ENCODE data around the gene FXYD2. TPM values are rescaled to one million over a fixed set of nuclear protein-coding genes. Genes with fewer than 3 reads are reported as not detected.
A peak's percentile ranks its signal among the peaks of the same experiment; 100 is the strongest.
"Not testable (repeated sequence)": the region's sequence is repeated elsewhere in the genome, so short reads cannot be mapped to it uniquely, and the experiment has no call there.

The FXYD2 gene
- not detected in 2 replicates for total RNA-seq (2014; rRNA removed; shearing (Covaris generic))
- not detected in 2 replicates for polyA plus RNA-seq (2015; cell fraction: cytosol; rRNA removed)
- not detected in 2 replicates for polyA plus RNA-seq (2015; cell fraction: nucleus; rRNA removed)

DNA sequence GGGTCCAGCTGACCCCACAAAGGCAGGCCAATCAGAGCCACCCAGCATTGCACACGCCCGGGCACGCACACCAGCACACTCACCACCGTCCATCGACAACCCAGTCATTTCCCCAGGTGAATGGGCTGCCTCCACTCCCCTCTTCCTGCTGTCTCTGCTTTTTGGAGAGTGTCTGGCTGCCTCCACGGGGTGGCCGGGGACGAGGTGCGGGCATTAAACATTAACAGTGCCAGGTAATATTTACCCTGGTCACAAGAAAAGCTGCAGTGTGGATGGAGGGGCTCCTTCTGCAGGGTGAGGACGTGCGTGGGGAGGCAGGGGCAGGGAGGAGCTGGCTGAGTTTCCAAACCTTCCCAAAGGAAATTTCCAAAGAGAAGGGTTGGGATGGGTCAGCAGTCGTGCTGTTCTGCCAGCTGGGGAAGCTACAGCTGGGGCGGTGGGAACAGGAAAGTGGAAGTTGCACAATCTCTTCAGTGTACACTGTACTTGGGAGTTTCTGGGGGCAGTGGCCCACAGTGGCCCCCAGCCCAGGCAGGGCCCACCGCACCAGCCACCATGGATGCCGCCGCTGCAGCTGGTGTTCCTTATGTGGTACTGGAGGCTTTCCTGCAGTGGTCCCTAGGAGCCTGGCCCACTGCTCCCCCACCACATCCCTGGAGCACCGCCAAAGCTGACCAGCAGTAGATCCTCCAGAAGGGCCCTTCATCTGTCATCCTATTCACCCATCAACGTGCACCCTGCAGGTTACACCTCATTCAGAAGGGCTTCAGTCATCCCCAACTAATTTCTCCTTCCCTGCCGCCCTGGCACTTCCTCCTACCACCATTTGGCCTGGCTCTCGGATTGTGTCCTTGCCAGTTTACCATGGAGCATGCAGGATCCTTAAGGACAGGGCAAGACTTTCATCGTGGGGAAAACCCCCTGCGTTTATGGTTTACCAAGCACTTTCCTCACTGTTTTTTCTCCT, at the start of gene FXYD2:
FXYD2 (minus strand) TSS at position 174 of the 967 bp plus-strand sequence; CDS start at position 108, 66 bp downstream.
- DNase-seq (ENCODE audit: low read depth) = no peak

DNA sequence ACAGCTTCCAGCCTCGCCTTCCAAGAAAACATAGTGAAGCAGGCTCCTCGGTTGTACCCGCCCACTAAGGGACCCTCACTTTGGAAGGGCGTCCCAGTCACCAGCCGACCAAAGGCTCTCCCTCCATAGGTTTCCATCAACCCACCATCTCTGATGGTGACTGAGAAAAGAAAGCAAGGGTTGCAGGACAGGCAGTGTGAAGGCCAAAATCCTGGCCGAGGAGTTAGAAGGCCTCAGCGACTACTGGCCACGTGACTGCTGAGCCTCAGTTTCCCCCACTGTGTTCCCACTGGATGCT, 49.2 kb upstream of the FXYD2 start:
- DNase-seq (ENCODE audit: low read depth) = no peak

DNA sequence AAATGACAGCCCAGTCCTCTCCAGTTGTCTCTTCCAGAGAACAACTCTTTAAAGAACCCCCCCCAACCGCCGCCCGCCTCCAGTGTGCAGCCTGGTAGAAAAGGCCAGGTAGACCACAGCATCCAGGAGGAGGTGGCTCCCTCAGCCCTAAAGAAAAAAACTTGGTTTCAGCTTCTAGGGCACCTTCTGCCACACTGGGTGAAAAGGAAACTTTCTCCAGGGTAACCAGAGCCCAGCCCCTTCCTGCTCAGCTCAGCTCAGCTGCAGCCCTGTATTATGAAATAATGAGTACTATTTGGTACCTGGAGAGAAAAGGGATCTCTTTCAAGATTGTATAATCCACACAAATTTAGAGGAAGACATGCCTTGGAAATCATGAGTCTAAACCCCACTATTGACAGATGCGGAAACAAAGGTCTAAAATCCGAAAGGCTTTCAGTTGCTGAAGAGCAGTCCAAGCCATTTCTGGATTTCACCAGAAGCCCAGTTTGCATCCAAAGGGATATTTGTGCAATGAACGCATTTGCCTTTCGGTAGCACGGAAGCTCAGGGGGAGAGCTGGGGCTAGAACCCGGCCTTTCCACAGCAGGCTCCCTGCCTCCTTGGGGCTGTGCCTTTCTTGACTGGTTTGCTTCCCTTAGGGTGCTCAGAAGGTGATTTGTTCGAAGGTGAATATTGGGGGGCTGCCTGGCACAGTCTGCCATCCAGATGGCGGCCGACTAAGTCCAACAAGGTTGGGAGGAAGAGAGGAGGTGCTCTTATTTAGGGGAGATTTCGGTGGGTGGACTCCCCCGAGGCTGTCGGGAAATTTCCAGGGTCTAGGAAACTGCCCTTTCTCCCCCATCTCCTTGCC, 48.7 kb upstream of the FXYD2 start:
- no peak for DNase-seq (ENCODE audit: low read depth)

DNA sequence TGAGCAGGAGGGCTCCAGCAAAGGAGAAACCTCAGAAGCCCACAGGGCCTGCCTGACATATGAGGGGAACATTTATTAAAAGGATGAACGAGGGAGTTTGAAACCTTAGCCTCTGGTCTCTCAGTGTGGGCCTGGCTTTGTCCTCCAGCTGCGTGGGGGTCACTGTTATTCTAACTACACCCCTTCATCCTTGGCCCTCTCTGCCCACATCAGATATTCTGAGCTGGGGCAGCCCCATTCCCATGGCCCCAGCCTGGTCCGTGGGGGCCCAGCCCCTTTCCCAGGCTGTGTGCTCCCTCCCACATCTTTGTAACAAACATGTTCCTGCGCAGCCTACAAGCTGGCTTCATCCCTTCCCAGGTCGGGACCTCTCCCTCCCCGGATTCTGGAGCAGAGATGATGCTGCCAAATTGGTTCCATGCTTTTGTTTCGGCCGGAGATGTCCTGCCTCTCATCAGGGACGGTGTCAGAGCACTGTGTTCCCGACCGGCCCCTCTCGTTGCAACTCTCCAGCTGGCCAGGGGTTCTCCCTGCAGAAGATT, 47.9 kb upstream of the FXYD2 start:
- DNase-seq (ENCODE audit: low read depth) = no peak

DNA sequence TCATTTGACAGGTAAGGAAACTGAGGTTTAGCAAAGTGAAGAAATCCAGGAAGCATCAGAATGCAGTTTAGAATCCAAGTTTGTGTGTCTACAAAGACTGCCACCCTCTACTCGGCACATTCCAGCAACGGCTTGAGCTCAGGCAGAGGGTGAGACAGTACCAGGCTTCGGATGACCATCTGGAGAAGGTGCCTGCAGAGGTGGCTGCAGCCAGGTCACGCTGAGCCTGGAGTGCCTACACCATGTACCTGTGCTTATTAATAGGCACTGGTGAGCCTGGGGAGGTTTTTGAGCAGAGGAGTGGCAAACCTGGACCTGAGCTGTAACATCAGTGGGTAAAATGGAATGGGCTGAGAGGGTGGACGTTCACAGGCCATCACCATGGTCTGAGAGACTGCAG, 47.2 kb upstream of the FXYD2 start:
- DNase-seq (ENCODE audit: low read depth) = no peak

DNA sequence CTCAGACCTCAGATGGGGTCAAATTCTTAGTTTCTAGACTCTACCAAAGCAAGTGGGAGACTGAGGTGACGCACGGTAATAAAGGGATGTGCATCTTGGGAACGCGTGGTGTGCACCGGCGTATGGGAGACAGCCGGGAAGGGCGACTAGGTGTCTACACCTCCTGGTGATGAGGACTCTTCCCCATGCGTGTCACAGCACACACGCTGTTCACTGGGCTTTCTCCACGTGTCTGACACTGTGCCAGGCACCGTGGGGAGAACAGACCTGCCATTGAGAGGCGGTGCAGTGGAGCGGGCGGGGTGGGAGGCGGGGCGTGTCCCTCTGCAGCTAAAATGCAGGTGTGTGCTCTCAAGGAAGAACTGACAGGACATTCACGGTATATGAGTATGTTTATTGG, 46.6 kb upstream of the FXYD2 start:
- DNase-seq (ENCODE audit: low read depth) = no peak

DNA sequence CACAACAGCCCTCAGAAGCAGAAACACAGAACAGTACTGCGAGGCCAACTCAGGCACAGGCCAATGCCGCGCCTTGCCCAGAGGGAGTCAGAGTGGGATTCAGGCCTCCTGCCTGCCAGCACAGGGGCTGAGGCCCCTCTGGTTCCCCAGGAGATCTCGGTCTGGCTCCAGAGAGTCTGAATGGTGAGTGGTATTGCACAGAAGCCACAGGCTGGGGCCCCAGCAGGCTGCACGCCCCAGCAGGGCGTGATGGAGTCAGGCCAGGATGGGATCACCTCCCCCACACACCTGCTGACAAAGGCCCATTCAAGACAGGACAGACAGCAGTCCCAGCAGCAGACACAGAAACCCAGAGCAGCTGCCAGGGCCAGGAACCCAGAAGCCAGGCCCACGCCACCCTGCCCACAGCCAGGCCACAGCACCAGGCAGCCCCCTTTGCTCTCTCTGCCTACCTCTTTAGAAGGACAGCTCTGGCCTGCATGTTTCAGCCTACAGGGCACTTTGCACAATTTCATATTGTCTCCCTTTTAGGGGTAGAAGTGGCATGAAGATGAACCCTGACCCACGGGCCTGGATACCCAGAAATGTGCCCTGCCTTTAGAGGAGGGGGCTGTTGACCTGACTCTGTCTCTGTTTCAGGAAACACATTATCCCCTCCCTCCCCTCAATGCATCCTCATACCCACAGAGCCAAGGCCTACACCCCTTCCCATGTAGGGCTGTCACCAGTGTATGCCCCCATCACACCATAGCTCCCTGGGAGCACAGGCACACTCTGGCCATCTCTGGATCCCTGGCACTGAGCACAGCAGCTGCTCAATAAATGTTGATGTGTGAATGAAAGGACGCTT, 45.8 kb upstream of the FXYD2 start:
- DNase-seq (ENCODE audit: low read depth) = no peak

DNA sequence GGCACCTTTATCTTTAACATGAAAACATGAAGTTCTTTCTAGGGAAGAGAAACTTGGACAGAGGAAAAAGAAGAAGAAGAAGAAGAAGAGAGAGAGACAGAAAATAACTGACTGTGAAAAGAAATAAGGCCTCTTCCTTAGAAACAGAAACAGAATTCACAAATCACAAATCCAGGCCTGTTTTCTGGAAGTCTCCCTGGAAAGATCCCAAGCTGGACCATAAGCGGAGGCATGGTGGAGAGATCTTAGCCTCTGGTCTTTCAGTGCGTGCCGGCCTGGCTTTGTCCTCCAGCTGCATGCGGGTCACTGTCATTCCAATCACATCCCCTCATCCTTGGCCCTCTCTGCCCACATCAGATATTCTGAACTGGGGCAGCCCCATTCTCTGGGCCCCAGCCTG, 45.1 kb upstream of the FXYD2 start:
- DNase-seq (ENCODE audit: low read depth) = no peak

DNA sequence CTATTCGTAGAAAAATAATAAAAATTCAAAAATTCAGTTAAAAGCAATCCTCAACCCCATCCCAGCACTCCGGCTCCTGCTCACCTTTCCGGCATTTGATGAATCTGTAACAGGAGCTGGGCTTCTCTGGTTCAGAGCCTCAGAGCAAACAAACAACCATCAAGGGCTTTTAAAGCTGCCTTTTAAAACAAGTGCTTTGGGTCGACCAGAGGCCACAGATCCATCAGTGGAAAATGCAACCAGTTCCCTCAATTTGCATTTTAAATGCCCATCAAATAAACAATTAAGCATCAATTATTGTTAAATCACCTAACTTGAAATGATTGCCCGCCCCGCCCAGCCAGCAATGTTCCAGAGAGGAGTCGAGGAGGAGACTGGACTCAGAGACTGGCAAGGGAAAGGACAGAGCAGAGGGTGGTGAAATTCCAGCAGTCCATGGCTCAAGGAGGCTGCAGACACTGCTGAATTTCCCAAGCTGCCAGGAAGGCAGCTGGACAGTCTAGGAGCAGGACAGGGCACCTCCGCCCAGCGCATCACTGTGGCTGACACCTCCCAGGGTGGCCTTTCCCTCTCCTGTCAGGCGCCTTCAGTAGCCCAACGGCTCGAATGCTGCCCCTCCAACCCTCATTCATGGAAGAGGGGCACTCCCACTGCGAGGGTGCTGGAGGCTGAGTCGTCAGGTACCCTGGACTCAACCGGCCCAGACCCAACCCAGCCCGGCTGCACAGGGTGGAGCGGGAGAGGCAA, 44.4 kb upstream of the FXYD2 start:
- DNase-seq (ENCODE audit: low read depth) = no peak

DNA sequence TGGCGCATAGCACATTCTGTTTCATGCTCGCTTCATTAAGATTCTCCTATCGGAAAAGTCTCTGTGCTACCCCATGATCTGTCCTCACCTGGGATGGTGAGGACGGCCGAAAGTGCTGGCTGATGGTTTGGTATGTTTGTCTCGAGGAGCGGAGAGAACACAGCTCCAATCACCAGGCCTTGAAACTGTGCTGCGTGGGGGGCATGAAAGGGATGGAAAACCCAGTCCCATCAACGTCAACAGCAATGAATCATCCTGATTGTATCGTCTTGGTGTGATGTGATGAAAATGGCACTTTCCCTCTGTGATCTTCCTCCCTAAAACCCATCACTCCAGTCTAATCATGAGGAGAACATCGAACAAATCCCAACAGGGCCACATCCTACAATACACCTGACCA, 43.5 kb upstream of the FXYD2 start:
- DNase-seq (ENCODE audit: low read depth) = no peak

DNA sequence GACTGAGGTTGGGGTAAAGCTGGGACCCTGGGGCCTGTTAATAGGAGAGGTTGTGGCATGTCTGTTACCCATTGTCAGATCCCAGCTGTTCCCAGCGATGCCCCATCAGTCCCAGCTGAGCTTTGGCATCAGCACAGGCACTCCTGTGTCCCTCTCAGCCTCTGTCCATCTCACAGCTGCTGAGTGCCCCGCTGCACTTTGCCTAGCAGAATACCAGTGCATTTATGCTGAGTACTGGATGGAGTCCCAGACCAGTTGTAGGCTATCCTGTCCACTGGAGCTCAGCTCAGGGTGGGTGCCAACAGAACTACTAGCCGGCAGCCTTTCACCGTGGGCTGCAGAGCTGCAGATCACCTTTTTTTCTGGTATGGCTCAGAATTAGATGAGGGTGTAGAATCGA, 42.0 kb upstream of the FXYD2 start:
- DNase-seq (ENCODE audit: low read depth) = no peak

DNA sequence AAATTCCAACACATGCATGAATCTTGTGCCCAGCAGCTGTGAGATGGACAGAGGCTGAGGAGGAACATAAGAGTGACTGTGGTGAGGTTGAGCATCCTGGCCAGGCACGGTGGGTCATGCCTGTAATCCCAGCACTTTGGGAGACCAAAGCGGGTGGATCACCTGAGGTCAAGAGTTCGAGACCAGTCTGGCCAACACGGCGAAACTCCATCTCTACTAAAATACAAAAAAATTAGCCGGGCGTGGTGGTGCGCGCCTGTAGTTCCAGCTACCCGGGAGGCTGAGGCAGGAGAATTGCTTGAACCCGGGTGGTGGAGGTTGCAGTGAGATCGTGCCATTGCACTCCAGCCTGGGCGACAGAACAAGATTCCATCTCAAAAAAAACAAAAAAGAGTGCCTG, 41.0 kb upstream of the FXYD2 start:
- DNase-seq (ENCODE audit: low read depth) = not testable (repeated sequence)

DNA sequence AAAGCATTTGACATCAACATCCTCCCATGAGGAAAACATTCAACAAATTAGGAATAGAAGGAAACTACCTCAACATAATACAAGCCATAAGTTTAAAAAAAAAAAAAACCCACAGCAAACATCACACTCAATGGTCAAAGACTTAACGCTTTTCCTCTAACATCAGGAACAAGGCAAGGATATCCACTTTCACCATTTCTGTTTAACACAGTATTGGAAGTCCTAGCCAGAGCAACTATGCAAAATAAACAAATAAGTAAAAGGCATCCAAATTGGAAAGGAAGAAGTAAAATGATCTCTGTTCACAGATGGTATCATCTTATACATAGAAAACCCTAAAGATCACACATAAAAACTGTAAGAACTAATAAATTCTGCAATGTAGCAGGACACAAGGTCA, 38.8 kb upstream of the FXYD2 start:
- no peak for DNase-seq (ENCODE audit: low read depth)

DNA sequence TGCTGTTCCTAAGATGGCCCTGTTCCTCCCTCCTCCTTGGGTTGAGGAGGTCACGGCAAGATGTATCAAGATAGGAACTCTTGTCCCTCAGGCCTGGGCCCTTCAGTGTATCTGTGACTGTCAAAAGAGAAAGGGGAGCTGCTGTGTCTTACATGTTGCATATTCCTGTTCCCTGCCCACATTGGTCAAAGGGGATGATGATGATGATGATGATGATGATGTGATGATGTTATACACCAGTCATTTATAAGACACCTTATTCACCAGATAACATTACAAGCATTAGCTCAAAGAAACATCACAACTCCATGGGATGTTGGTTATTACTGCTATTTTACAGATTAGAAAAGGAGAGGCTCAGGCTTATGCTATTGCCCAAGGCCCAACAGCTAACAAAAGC, 38.2 kb upstream of the FXYD2 start:
- DNase-seq (ENCODE audit: low read depth) = no peak

DNA sequence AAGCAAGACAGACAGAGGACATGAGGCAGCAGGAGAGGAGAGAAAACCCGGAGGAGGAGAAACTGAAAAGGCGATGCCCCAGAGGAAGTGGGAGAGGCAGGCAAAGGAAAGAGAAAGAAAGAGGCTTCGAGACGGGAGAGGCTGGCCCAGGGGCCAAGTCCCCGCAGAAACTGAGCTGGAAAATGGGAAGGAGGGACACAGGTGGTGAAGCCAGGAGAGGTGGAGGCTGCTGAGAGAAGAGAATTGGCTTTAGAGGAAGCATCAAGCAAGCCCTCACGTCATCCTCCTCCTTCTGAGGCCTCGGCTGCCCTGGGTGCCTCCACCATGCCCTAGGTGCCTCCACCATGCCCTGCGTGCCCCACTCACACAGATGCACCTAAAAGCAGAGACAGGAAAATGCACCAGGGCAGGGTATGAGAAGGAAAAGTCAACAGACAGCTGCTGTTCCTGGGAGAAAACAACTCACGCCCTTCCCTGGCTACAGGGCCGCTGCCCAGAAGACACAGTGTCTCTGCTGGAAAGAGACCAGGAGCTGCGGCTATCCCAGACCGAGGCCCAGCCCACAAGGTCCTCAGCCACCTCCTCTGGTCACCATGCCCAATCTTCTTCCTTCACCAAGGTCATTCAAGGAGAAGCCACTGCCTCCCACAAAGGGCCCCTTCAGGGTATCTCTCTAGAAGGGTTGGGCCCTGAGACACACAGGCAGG, 37.6 kb upstream of the FXYD2 start:
- no peak for DNase-seq (ENCODE audit: low read depth)

DNA sequence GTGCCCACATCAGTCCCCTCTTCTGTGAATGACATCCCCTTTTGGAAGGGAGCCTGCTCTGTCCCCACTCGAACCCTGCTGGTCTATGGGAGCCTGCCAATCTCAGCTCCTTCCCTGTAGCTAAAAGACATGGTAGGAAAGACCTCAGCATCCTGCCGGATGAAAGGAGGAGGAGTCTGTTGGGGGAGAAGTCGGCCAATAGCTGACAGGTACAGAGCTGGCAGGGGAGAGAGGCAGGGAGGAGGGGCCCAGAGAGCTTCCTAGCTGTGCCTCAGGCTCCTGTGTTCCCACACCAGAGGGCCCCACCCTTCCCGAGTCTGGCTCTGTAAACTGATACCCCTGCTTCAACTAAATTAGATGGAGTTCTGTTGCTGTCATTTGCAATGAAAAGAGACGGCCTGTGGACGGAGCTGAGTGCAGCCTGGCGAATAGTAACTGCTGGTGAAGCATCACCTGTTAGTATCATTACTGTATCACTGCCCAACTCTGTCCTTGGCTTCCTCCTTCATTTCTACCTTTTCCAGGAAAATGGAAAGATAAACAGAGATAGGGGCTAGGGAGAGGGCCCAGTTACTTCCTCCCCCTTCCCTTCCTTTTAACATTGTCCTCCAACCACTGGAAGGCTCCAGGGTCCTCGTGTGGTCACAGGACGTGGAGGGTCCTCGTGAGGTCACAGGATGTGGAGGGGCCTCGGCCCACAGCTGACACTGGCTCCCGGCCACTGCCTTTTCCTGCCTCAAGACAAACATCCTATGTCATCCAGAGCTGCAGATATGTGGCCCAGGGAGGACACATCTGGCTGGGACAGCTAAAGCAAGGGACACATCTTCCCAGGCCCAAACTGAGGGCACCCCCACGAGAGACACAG, 36.8 kb upstream of the FXYD2 start:
- DNase-seq (ENCODE audit: low read depth) = peak; percentile 44

DNA sequence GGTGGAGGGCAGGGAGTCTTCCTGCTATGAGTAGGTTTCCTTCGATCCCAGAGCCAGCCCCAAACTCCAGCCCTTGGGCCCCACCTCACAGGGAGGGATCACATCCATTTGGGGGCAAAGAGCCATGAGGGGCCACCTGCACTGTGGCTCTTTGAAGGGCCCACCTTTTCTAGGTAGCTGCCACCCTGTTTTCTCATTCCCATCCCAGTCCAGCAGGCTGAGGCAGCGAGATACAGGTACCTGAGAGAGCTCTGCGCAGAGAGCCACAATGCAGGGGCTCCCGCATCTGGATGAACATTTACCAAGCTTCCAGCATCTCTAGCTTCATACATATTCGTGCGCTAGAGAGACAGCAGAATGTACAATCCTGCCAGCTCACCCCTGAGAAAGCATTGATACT, 35.6 kb upstream of the FXYD2 start:
- DNase-seq (ENCODE audit: low read depth) = no peak

DNA sequence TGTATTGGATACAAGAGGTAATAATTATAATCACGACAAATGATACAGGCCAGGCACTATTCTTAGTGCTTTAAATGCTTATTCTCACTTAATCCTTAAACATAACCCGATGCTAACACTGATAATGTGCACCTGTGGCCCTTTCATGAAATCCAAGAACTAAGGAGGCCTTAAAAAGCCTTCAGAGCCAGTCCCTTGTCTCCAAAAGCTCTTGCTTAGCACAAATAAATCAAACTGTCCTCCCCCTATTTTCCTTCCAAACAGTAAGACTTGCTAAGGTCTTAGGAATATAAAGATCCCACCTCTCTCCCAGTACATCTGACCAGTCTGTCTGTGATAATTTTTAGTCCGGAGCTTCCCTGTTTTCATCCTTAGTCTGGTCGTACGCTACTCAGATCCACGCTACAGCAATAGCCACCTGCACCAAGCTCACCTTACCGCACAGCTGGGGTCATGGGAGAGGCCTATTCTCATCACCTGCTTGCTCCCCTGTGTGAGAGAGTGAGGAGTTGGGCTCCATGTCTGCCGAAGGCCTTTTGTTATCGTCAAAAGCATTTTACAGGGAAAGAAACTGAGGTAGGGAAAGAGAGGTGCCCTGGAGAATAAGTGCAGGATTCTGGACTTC, 35.1 kb upstream of the FXYD2 start:
- no peak for DNase-seq (ENCODE audit: low read depth)

Measured in HT1080 (cell line).